Osteoblast (primary cell): ENCODE results near the gene ZC3HAV1L. TPM values are rescaled to one million over a fixed set of nuclear protein-coding genes. Genes with fewer than 3 reads are reported as not detected.

Source experiments
- DNase-seq: peaks from one replicate; pipeline ENCODE4 v3.0.0; 2011; ENCODE audit warnings: low spot score, mixed read lengths; ENCODE audit not compliant: insufficient read length; ENCODE audit errors: missing footprints
- H2AFZ ChIP-seq: 2 replicates; pipeline ENCODE4 v1.6.0; 2011; ENCODE audit warnings: mild to moderate bottlenecking, low read length
- H3K27ac ChIP-seq: 2 replicates; pipeline ENCODE4 v1.5.1; 2011; ENCODE audit warnings: mild to moderate bottlenecking, low read depth, low read length, moderate library complexity
- H3K27me3 ChIP-seq: 2 replicates; pipeline ENCODE4 v1.6.0; 2012; ENCODE audit warnings: mild to moderate bottlenecking, control low read depth, inconsistent platforms, low read length, moderate library complexity; ENCODE audit not compliant: insufficient read depth
- H3K36me3 ChIP-seq: 2 replicates; pipeline ENCODE4 v1.5.1; 2011; ENCODE audit warnings: mild to moderate bottlenecking, low read length, control low read depth, moderate library complexity; ENCODE audit not compliant: insufficient read depth
- H3K4me1 ChIP-seq: 2 replicates; pipeline ENCODE4 v1.5.1; 2011; ENCODE audit warnings: mild to moderate bottlenecking, low read length, control low read depth, moderate library complexity; ENCODE audit not compliant: insufficient read depth
- H3K4me2 ChIP-seq: 2 replicates; pipeline ENCODE4 v1.6.0; 2011; ENCODE audit warnings: mild to moderate bottlenecking, low read length; ENCODE audit not compliant: insufficient read depth
- H3K4me3 ChIP-seq: fragments of 200-600 bp; sonication (generic); 3 replicates; pipeline ENCODE4 v1.5.1; 2012; ENCODE audit warnings: mild to moderate bottlenecking, low read length, inconsistent platforms; ENCODE audit not compliant: insufficient read depth
- H3K79me2 ChIP-seq: 2 replicates; pipeline ENCODE4 v1.6.0; 2012; ENCODE audit warnings: mild to moderate bottlenecking, low read length, control low read depth, inconsistent platforms; ENCODE audit not compliant: insufficient read depth
- H3K9me3 ChIP-seq: 2 replicates; pipeline ENCODE4 v1.5.1; 2011; ENCODE audit warnings: low read depth, low read length, control low read depth
- H4K20me1 ChIP-seq: 2 replicates; pipeline ENCODE4 v1.6.0; 2012; ENCODE audit warnings: mild to moderate bottlenecking, low read length, control low read depth; ENCODE audit not compliant: insufficient read depth
- total RNA-seq: library from RNA; depleted of rRNA; stranded (reverse); fragments of >200 nt; gene quantifications from 2 replicates; pipeline ENCODE4 v1.2.3, GENCODE V29; 2012
- TF ChIP-seq, protein P1 (sequence below): IDR thresholded peaks from 2 replicates; pipeline ENCODE4 v1.5.1; 2011; ENCODE audit warnings: mild to moderate bottlenecking, low read depth, low read length, moderate library complexity; ENCODE audit errors: extremely low read depth

Gene ZC3HAV1L
- total RNA-seq, 1 donor, result 17.4 TPM

GRCh38 chr7:139047970-139048369 is 12.1 kb upstream of the ZC3HAV1L start:
- Histone ChIP-seq H3K4me3 (no peak overlapping the region), H2AFZ (no peak overlapping the region), H3K27me3 (no peaks in the 10 kb centered on the region), H3K27ac (no peak overlapping the region), H3K79me2 (no peaks in the 10 kb centered on the region), H3K36me3 (peaks cover 49% of the 10 kb centered on the region), H4K20me1 (no peaks in the 10 kb centered on the region), H3K9me3 (no peaks in the 10 kb centered on the region), H3K4me2 (no peak overlapping the region), H3K4me1 (no peaks in the 10 kb centered on the region)
- DNase-seq, result no peak
- TF ChIP-seq, protein P1, sequence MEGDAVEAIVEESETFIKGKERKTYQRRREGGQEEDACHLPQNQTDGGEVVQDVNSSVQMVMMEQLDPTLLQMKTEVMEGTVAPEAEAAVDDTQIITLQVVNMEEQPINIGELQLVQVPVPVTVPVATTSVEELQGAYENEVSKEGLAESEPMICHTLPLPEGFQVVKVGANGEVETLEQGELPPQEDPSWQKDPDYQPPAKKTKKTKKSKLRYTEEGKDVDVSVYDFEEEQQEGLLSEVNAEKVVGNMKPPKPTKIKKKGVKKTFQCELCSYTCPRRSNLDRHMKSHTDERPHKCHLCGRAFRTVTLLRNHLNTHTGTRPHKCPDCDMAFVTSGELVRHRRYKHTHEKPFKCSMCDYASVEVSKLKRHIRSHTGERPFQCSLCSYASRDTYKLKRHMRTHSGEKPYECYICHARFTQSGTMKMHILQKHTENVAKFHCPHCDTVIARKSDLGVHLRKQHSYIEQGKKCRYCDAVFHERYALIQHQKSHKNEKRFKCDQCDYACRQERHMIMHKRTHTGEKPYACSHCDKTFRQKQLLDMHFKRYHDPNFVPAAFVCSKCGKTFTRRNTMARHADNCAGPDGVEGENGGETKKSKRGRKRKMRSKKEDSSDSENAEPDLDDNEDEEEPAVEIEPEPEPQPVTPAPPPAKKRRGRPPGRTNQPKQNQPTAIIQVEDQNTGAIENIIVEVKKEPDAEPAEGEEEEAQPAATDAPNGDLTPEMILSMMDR, result no peak

GRCh38 chr7:139046143-139046542 is 10.3 kb upstream of the ZC3HAV1L start:
- Histone ChIP-seq H3K4me1 (no peaks in the 10 kb centered on the region), H3K4me3 (no peak overlapping the region), H4K20me1 (no peaks in the 10 kb centered on the region), H3K27me3 (no peaks in the 10 kb centered on the region), H3K4me2 (no peak overlapping the region), H3K36me3 (peaks cover 36% of the 10 kb centered on the region), H2AFZ (no peak overlapping the region), H3K9me3 (no peaks in the 10 kb centered on the region), H3K27ac (no peak overlapping the region), H3K79me2 (no peaks in the 10 kb centered on the region)
- DNase-seq, result no peak
- TF ChIP-seq, protein P1, result no peak

DNA sequence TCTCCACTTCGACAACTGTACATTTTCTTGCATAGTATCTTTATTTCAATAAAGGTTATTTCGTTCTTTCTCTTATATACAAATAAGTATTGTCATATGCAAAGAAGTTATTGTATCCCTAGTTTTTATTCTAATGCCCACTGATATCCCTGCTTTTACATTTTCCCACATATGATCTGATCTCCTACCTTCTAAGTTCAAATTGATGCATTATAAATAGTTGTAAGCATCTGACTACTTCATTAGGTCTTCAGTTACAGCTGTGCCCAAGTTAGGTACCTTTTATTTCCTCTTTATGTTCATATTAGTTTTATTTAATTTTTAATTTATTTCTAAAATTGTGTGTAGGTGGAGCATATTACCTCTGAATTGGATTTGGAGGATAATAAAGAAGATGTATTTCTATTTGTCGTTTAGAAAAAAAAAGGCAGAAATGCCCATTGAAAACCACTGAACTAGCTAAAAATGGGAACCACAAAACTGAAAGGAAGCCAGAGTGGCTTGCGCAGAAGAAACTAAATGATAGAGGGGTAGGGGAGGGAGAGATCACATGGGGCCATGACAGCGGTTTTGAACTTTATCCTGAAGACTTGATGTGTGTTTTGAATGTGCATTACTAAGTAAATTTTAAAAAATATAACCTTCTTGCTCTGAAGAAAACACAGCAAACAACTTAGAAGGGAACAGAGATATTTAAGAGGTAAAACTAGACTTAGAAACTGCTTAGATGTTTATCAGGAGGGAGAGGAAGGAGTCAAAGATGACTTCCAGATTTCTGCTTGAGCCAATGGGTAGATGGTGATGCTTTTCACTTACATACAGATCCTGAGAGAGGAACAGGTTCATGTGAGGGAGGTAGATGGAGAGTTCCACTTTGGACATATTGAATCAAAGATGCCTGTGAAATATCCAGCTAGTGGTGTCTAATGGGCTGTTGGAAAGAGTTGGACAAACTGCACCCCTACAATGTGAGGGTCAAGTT is 9.3 kb upstream of the ZC3HAV1L start:
- Histone ChIP-seq H3K4me3 (no peak overlapping the region), H3K27ac (no peak overlapping the region), H4K20me1 (no peaks in the 10 kb centered on the region), H3K4me1 (no peaks in the 10 kb centered on the region), H3K27me3 (no peaks in the 10 kb centered on the region), H3K4me2 (no peak overlapping the region), H3K9me3 (no peaks in the 10 kb centered on the region), H2AFZ (no peak overlapping the region), H3K79me2 (no peaks in the 10 kb centered on the region), H3K36me3 (peaks cover 31% of the 10 kb centered on the region)
- no peak for DNase-seq
- TF ChIP-seq, protein P1, result no peak
